Loucy (cell line): ENCODE data around the gene ZNF516.

ENCODE experiments used
- H2AFZ ChIP-seq: fragments of 200-600 bp; sonication (generic); 2 replicates; pipeline ENCODE4 v1.6.0; 2016; ENCODE audit warnings: antibody characterized with exemption, mild to moderate bottlenecking, low read length, moderate library complexity
- H3F3A ChIP-seq: fragments of 200-600 bp; 2 replicates; pipeline ENCODE4 v1.6.0; 2016; ENCODE audit warnings: antibody characterized with exemption, low read depth, mild to moderate bottlenecking
- H3K27me3 ChIP-seq: fragments of 200-600 bp; sonication (generic); 2 replicates; pipeline ENCODE4 v1.6.1; 2014; ENCODE audit warnings: low read length, mild to moderate bottlenecking; ENCODE audit not compliant: insufficient read depth, poor library complexity, severe bottlenecking
- H3K36me3 ChIP-seq: fragments of 200-600 bp; sonication (generic); 2 replicates; pipeline ENCODE4 v1.6.1; 2016; ENCODE audit warnings: low read length; ENCODE audit not compliant: insufficient read depth
- H3K4me1 ChIP-seq: fragments of 200-600 bp; sonication (generic); 2 replicates; pipeline ENCODE4 v1.5.1; 2014; ENCODE audit warnings: low read length, mild to moderate bottlenecking; ENCODE audit not compliant: insufficient read depth, poor library complexity, severe bottlenecking
- H3K4me2 ChIP-seq: fragments of 200-600 bp; sonication (generic); 2 replicates; pipeline ENCODE4 v1.6.0; 2014; ENCODE audit warnings: antibody characterized with exemption, low read length, low read depth, mild to moderate bottlenecking; ENCODE audit not compliant: poor library complexity, severe bottlenecking
- H3K4me3 ChIP-seq: fragments of 200-600 bp; sonication (generic); 2 replicates; pipeline ENCODE4 v1.5.1; 2014; ENCODE audit warnings: low read length, mild to moderate bottlenecking, mixed read lengths; ENCODE audit not compliant: poor library complexity, severe bottlenecking
- H3K79me2 ChIP-seq: fragments of 200-600 bp; sonication (generic); 2 replicates; pipeline ENCODE4 v1.6.1; 2014; ENCODE audit warnings: low read length; ENCODE audit not compliant: insufficient read depth
- H3K9ac ChIP-seq: fragments of 200-600 bp; sonication (generic); 2 replicates; pipeline ENCODE4 v1.6.0; 2014; ENCODE audit warnings: mild to moderate bottlenecking, low read depth, low read length, moderate library complexity; ENCODE audit not compliant: poor library complexity, severe bottlenecking
- H3K9me2 ChIP-seq: fragments of 200-600 bp; sonication (generic); replicated peaks from 2 replicates; pipeline ENCODE4 v1.6.1; 2016; ENCODE audit warnings: low read depth, low read length, mixed read lengths
- H3K9me3 ChIP-seq: fragments of 200-600 bp; sonication (generic); 2 replicates; pipeline ENCODE4 v1.6.1; 2014; ENCODE audit warnings: mild to moderate bottlenecking, antibody characterized with exemption, low read length, low read depth; ENCODE audit not compliant: insufficient read depth
- H4K20me1 ChIP-seq: fragments of 200-600 bp; sonication (generic); 2 replicates; pipeline ENCODE4 v1.6.0; 2014; ENCODE audit warnings: antibody characterized with exemption, low read length, mild to moderate bottlenecking; ENCODE audit not compliant: insufficient read depth, poor library complexity, severe bottlenecking
- CTCF ChIP-seq: fragments of 200-600 bp; sonication (generic); conservative IDR thresholded peaks from 2 replicates; pipeline ENCODE4 v1.5.1; 2014; ENCODE audit warnings: mild to moderate bottlenecking, antibody characterized with exemption, low read length
- EZH2phosphoT487 ChIP-seq: fragments of 200-600 bp; IDR thresholded peaks from 2 replicates; pipeline ENCODE4 v1.6.1; 2018; ENCODE audit warnings: antibody characterized with exemption, mild to moderate bottlenecking, moderate library complexity, borderline replicate concordance

ZNF516 gene

GRCh38 chr18:76404345-76404831, 90.7 kb downstream of the ZNF516 start:
- Histone ChIP-seq H3K4me1 (no peaks in the 10 kb centered on the region), H3K9me3 (no peaks in the 10 kb centered on the region), H3K9me2 (no peaks in the 10 kb centered on the region), H4K20me1 (no peaks in the 10 kb centered on the region), H3K4me2 (no peak overlapping the region), H3K27me3 (no peaks in the 10 kb centered on the region), H3K4me3 (no peak overlapping the region), H2AFZ (no peak overlapping the region), H3K36me3 (no peaks in the 10 kb centered on the region), H3K79me2 (no peaks in the 10 kb centered on the region), H3K9ac (no peak overlapping the region), H3F3A (no peaks in the 10 kb centered on the region)
- TF ChIP-seq EZH2phosphoT487: no peak
- no peak for TF ChIP-seq CTCF

- Histone ChIP-seq H3K9me3 (no peaks in the 10 kb centered on the region), H3K79me2 (no peaks in the 10 kb centered on the region), H2AFZ (no peak overlapping the region), H3K4me3 (no peak overlapping the region), H3F3A (no peaks in the 10 kb centered on the region), H3K27me3 (no peaks in the 10 kb centered on the region), H3K4me2 (no peak overlapping the region), H3K9me2 (no peaks in the 10 kb centered on the region), H4K20me1 (no peaks in the 10 kb centered on the region), H3K36me3 (no peaks in the 10 kb centered on the region), H3K9ac (no peak overlapping the region), H3K4me1 (no peaks in the 10 kb centered on the region)
- no peak for TF ChIP-seq CTCF
- TF ChIP-seq EZH2phosphoT487: no peak
These were observed 92.7 kb downstream of the ZNF516 start for GRCh38 chr18:76402026-76402990.

- no peaks in the 10 kb centered on the region for H4K20me1 ChIP-seq
- no peaks in the 10 kb centered on the region for H3K79me2 ChIP-seq
These were observed 93.5 kb downstream of the ZNF516 start for GRCh38 chr18:76401498-76401897.

More at GRCh38 chr18:76401498-76401897, 93.5 kb downstream of the ZNF516 start:
- Histone ChIP-seq H3K4me2 (no peak overlapping the region), H3K4me1 (no peaks in the 10 kb centered on the region), H3K27me3 (no peaks in the 10 kb centered on the region), H3K9ac (no peak overlapping the region), H3F3A (no peaks in the 10 kb centered on the region), H3K9me3 (no peaks in the 10 kb centered on the region), H3K4me3 (no peak overlapping the region), H3K9me2 (no peaks in the 10 kb centered on the region), H2AFZ (no peak overlapping the region), H3K36me3 (no peaks in the 10 kb centered on the region)
- no peak for TF ChIP-seq EZH2phosphoT487
- TF ChIP-seq CTCF: no peak
